GM13977 (cell line): ENCODE results near the gene CFAP46.
"Not testable (repeated sequence)": the region's sequence is repeated elsewhere in the genome, so short reads cannot be mapped to it uniquely, and the experiment has no call there.

Experiments used
- DNase-seq: peaks from one replicate; pipeline ENCODE4 v3.0.0; 2012; ENCODE audit warnings: low spot score
- CTCF ChIP-seq: IDR thresholded peaks from 2 replicates; pipeline ENCODE4 v1.5.1; 2012; ENCODE audit warnings: mild to moderate bottlenecking, control low read depth; ENCODE audit not compliant: insufficient read depth; ENCODE audit errors: extremely low read depth, missing control alignments
- in situ Hi-C: fragments of 300-500 bp; cut with MboI; formaldehyde crosslinking; loops from one replicate; pipeline ENCODE4 v1.12.0; 2022; ENCODE audit warnings: low sequenced_read_pairs, low pct_unique_long_range_greater_than_20kb, mixed read lengths, inconsistent platforms; ENCODE audit not compliant: unreplicated experiment

CFAP46 gene

GRCh38 chr10:132932461-132933307 lies 9.7 kb downstream of the CFAP46 start:
- DNase-seq: peak; percentile 23
- in situ Hi-C loops: no loop called here
- no peak for TF ChIP-seq CTCF

GRCh38 chr10:132931258-132932250 lies 10.8 kb downstream of the CFAP46 start:
- peak; percentile 24 for DNase-seq
- in situ Hi-C loops: not testable (repeated sequence)

- in situ Hi-C loops, DNase-seq: not testable (repeated sequence)
These were observed 11.7 kb downstream of the CFAP46 start for GRCh38 chr10:132930701-132931100.

GRCh38 chr10:132929953-132930548 lies 12.3 kb downstream of the CFAP46 start:
- no peak for TF ChIP-seq CTCF
- peak; percentile 42 for DNase-seq
- in situ Hi-C loops: no loop called here

GRCh38 chr10:132929480-132929879 lies 12.9 kb downstream of the CFAP46 start:
- no peak for DNase-seq
- in situ Hi-C loops: no loop called here
- TF ChIP-seq CTCF: no peak

GRCh38 chr10:132928261-132928660 lies 14.1 kb downstream of the CFAP46 start:
- DNase-seq: no peak
- no peak for TF ChIP-seq CTCF
- in situ Hi-C loops: no loop called here

GRCh38 chr10:132927824-132928223 lies 14.5 kb downstream of the CFAP46 start:
- no peak for DNase-seq
- TF ChIP-seq CTCF: no peak
- in situ Hi-C loops: no loop called here
